Measurements from ENCODE around the gene PLXNC1.

PLXNC1 gene

GRCh38 chr12:94180558-94181296 is 32.4 kb downstream of the PLXNC1 start:
- DNase-seq (ENCODE audit: low read depth in 2 of 2), result no peak

- no peak for DNase-seq (ENCODE audit: low read depth in 2 of 2)
These were observed 34.8 kb downstream of the PLXNC1 start for GRCh38 chr12:94182986-94183707.

GRCh38 chr12:94183708-94184379 is 35.5 kb downstream of the PLXNC1 start:
- DNase-seq (ENCODE audit: low read depth in 2 of 2), result no peak

- DNase-seq (ENCODE audit: low read depth in 2 of 2), result no peak
These were observed 36.8 kb downstream of the PLXNC1 start for GRCh38 chr12:94184995-94185719.

- DNase-seq (ENCODE audit: low read depth in 2 of 2), result no peak
These were observed 37.4 kb downstream of the PLXNC1 start for GRCh38 chr12:94185801-94186200.

- no peak for DNase-seq (ENCODE audit: low read depth in 2 of 2)
These were observed 38.2 kb downstream of the PLXNC1 start for GRCh38 chr12:94186278-94187241.

- no peak for DNase-seq (ENCODE audit: low read depth in 2 of 2)
These were observed 39.0 kb downstream of the PLXNC1 start for GRCh38 chr12:94187361-94187760.

GRCh38 chr12:94190623-94191022 is 42.2 kb downstream of the PLXNC1 start:
- DNase-seq (ENCODE audit: low read depth in 2 of 2), result no peak

- DNase-seq (ENCODE audit: low read depth in 2 of 2), result no peak
These were observed 42.6 kb downstream of the PLXNC1 start for GRCh38 chr12:94191023-94191422.

GRCh38 chr12:94191811-94192210 is 43.4 kb downstream of the PLXNC1 start:
- no peak for DNase-seq (ENCODE audit: low read depth in 2 of 2)

- DNase-seq (ENCODE audit: low read depth in 2 of 2), result no peak
These were observed 44.1 kb downstream of the PLXNC1 start for GRCh38 chr12:94192506-94192905.

- DNase-seq (ENCODE audit: low read depth in 2 of 2), result no peak
These were observed 44.8 kb downstream of the PLXNC1 start for GRCh38 chr12:94193168-94193567.

- DNase-seq (ENCODE audit: low read depth in 2 of 2), result no peak
These were observed 47.1 kb downstream of the PLXNC1 start for GRCh38 chr12:94195483-94195882.

- no peak for DNase-seq (ENCODE audit: low read depth in 2 of 2)
These were observed 50.1 kb downstream of the PLXNC1 start for GRCh38 chr12:94198469-94198868.

GRCh38 chr12:94198872-94199271 is 50.5 kb downstream of the PLXNC1 start:
- no peak for DNase-seq (ENCODE audit: low read depth in 2 of 2)

GRCh38 chr12:94200069-94200468 is 51.7 kb downstream of the PLXNC1 start:
- DNase-seq (ENCODE audit: low read depth in 2 of 2), result no peak

GRCh38 chr12:94200695-94201094 is 52.3 kb downstream of the PLXNC1 start:
- DNase-seq (ENCODE audit: low read depth in 2 of 2), result no peak

GRCh38 chr12:94202245-94203180 is 54.1 kb downstream of the PLXNC1 start:
- no peak for DNase-seq (ENCODE audit: low read depth in 2 of 2)

- no peak for DNase-seq (ENCODE audit: low read depth in 2 of 2)
These were observed 54.8 kb downstream of the PLXNC1 start for GRCh38 chr12:94203181-94203546.

GRCh38 chr12:94203796-94204195 is 55.4 kb downstream of the PLXNC1 start:
- no peak for DNase-seq (ENCODE audit: low read depth in 2 of 2)

All from stimulated activated CD4-positive, alpha-beta T cell treated with anti-CD3 and anti-CD28 coated beads, Interleukin-1b, Interleukin-23, amount 100 ng/mL, for 4 hours (primary cell).